GM23338 (cell line): ENCODE data around the gene GALNT13. TPM values are rescaled to one million over a fixed set of nuclear protein-coding genes. Genes with fewer than 3 reads are reported as not detected.

Experiments used
- ATAC-seq: fragments of 200-7000 bp; cut with Tn5 transposase; 3 replicates; pipeline ENCODE4 v1.9.1; 2020
- DNase-seq: peaks from one replicate; pipeline ENCODE4 v3.0.0-alpha.2; 2015; ENCODE audit warnings: low spot score
- H2AFZ ChIP-seq: fragments of 200-600 bp; sonication (generic); 2 replicates; pipeline ENCODE4 v1.8.0; 2016; ENCODE audit warnings: antibody characterized with exemption, mild to moderate bottlenecking, moderate library complexity
- H3F3A ChIP-seq: fragments of 200-600 bp; sonication (generic); replicated peaks from 2 replicates; pipeline ENCODE4 v1.8.0; 2017; ENCODE audit warnings: antibody characterized with exemption, mixed run types, low read depth
- H3K27ac ChIP-seq: fragments of 200-600 bp; sonication (generic); 2 replicates; pipeline ENCODE4 v1.6.1; 2016; ENCODE audit warnings: low read depth
- H3K27me3 ChIP-seq: fragments of 200-600 bp; sonication (generic); 2 replicates; pipeline ENCODE4 v1.8.0; 2016; ENCODE audit warnings: mild to moderate bottlenecking, mixed run types, moderate library complexity; ENCODE audit not compliant: insufficient read depth
- H3K36me3 ChIP-seq: fragments of 200-600 bp; sonication (generic); 2 replicates; pipeline ENCODE4 v1.8.0; 2016; ENCODE audit warnings: mild to moderate bottlenecking; ENCODE audit not compliant: insufficient read depth
- H3K4me1 ChIP-seq: fragments of 200-600 bp; sonication (generic); 2 replicates; pipeline ENCODE4 v1.8.0; 2016; ENCODE audit warnings: mild to moderate bottlenecking, moderate library complexity; ENCODE audit not compliant: insufficient read depth
- H3K4me2 ChIP-seq: fragments of 200-600 bp; sonication (generic); 2 replicates; pipeline ENCODE4 v1.7.1; 2017; ENCODE audit warnings: mixed run types
- H3K4me3 ChIP-seq: fragments of 200-600 bp; sonication (generic); 2 replicates; pipeline ENCODE4 v1.6.1; 2016; ENCODE audit warnings: mixed run types
- H3K79me2 ChIP-seq: fragments of 200-600 bp; sonication (generic); replicated peaks from 2 replicates; pipeline ENCODE4 v1.8.0; 2017; ENCODE audit warnings: mild to moderate bottlenecking; ENCODE audit not compliant: insufficient read depth
- H3K9me2 ChIP-seq: fragments of 200-600 bp; sonication (generic); 2 replicates; pipeline ENCODE4 v1.8.0; 2017; ENCODE audit not compliant: insufficient read depth
- H4K20me1 ChIP-seq: fragments of 200-600 bp; sonication (generic); replicated peaks from 2 replicates; pipeline ENCODE4 v1.8.0; 2017; ENCODE audit warnings: mild to moderate bottlenecking; ENCODE audit not compliant: insufficient read depth
- H3K27ac Mint-ChIP-seq: 2 replicates; pipeline ENCODE4 v1.8.0; 2020; ENCODE audit warnings: inconsistent platforms, mild to moderate bottlenecking, moderate library complexity, mixed read lengths
- H3K27me3 Mint-ChIP-seq: 3 replicates; pipeline ENCODE4 v1.8.0; 2022; ENCODE audit warnings: low read depth, mild to moderate bottlenecking, moderate library complexity, mixed read lengths, inconsistent platforms; ENCODE audit not compliant: insufficient read depth, poor library complexity
- H3K36me3 Mint-ChIP-seq: 3 replicates; pipeline ENCODE4 v1.8.0; 2021; ENCODE audit warnings: low read depth, mild to moderate bottlenecking, inconsistent platforms, moderate library complexity, mixed read lengths
- H3K4me1 Mint-ChIP-seq: 3 replicates; pipeline ENCODE4 v1.8.0; 2020; ENCODE audit warnings: mild to moderate bottlenecking, inconsistent platforms, mixed read lengths
- H3K4me3 Mint-ChIP-seq: 3 replicates; pipeline ENCODE4 v1.8.0; 2021; ENCODE audit warnings: moderate library complexity, mild to moderate bottlenecking, inconsistent platforms, mixed read lengths
- H3K9me3 Mint-ChIP-seq: 3 replicates; pipeline ENCODE4 v1.8.0; 2020; ENCODE audit warnings: moderate library complexity, mild to moderate bottlenecking, inconsistent platforms, mixed read lengths
- CREB1 ChIP-seq: fragments of 250-450 bp; sonication (Bioruptor Pico); IDR thresholded peaks from 2 replicates; pipeline ENCODE4 v1.5.0; 2020; ENCODE audit warnings: low read depth, mild to moderate bottlenecking, moderate library complexity
- EZH2 ChIP-seq: fragments of 200-600 bp; sonication (generic); IDR thresholded peaks from one replicate; pipeline ENCODE4 v1.8.0; 2017; ENCODE audit warnings: antibody characterized with exemption, mild to moderate bottlenecking, low read depth; ENCODE audit not compliant: unreplicated experiment
- EZH2phosphoT487 ChIP-seq: fragments of 200-600 bp; sonication (generic); IDR thresholded peaks from one replicate; pipeline ENCODE4 v1.8.1; 2018; ENCODE audit warnings: antibody characterized with exemption; ENCODE audit not compliant: unreplicated experiment
- JUNB ChIP-seq: IDR thresholded peaks from one replicate; pipeline ENCODE4 v1.6.1; 2016; ENCODE audit warnings: antibody characterized with exemption; ENCODE audit not compliant: unreplicated experiment
- NANOG ChIP-seq: IDR thresholded peaks from 2 replicates; pipeline ENCODE4 v1.6.1; 2016; ENCODE audit warnings: antibody characterized with exemption, borderline replicate concordance
- POLR2AphosphoS5 ChIP-seq: IDR thresholded peaks from 2 replicates; pipeline ENCODE4 v1.6.1; 2016; ENCODE audit warnings: antibody characterized with exemption, low read depth
- STAT1 ChIP-seq: IDR thresholded peaks from one replicate; pipeline ENCODE4 v1.6.1; 2016; ENCODE audit warnings: antibody characterized with exemption; ENCODE audit not compliant: unreplicated experiment
- ZNF114 ChIP-seq: fragments of 250-450 bp; sonication (Bioruptor Pico); IDR thresholded peaks from 2 replicates; pipeline ENCODE4 v1.5.0; 2020; ENCODE audit warnings: mild to moderate bottlenecking, moderate library complexity
- ZNF331 ChIP-seq: fragments of 250-450 bp; sonication (Bioruptor Pico); IDR thresholded peaks from 2 replicates; pipeline ENCODE4 v1.5.0; 2020; ENCODE audit warnings: low read depth, mild to moderate bottlenecking, moderate library complexity
- polyA plus RNA-seq: library from polyadenylated mRNA; unstranded; fragments of >200 nt; fragmentation: Nextera tagmentation; extraction: Ambion mirVana; gene quantifications from 2 replicates; pipeline ENCODE4 v1.2.1, GENCODE V29; 2016
- total RNA-seq: library from RNA; depleted of rRNA; stranded (reverse); fragments of >200 nt; shearing (Covaris generic); gene quantifications from 2 replicates; pipeline ENCODE4 v1.2.3, GENCODE V29; 2014
- TF ChIP-seq, protein P1 (sequence below): IDR thresholded peaks from one replicate; pipeline ENCODE4 v1.6.1; 2018; ENCODE audit warnings: antibody characterized with exemption; ENCODE audit not compliant: unreplicated experiment
- TF ChIP-seq, protein P2 (sequence below), 2 experiments: fragments of 200-600 bp in 1 of 2; sonication (generic) in 1 of 2; conservative IDR thresholded peaks; 2 replicates each; pipeline versions ENCODE4 v1.5.1 to v1.6.1; 2016 to 2017; ENCODE audit warnings: antibody characterized with exemption in 2 of 2, low read depth in 2 of 2, mild to moderate bottlenecking in 2 of 2, moderate library complexity in 1 of 2
- TF ChIP-seq, protein P3 (sequence below): fragments of 250-450 bp; sonication (Bioruptor Pico); IDR thresholded peaks from 2 replicates; pipeline ENCODE4 v1.5.0; 2020; ENCODE audit warnings: mild to moderate bottlenecking, moderate library complexity
- TF ChIP-seq, protein P4 (sequence below): IDR thresholded peaks from 2 replicates; pipeline ENCODE4 v1.6.1; 2016; ENCODE audit warnings: antibody characterized with exemption

The GALNT13 gene
- total and polyA plus RNA-seq, 2 experiments from 2014 or later, result 3.5 to 5.2 TPM

DNA sequence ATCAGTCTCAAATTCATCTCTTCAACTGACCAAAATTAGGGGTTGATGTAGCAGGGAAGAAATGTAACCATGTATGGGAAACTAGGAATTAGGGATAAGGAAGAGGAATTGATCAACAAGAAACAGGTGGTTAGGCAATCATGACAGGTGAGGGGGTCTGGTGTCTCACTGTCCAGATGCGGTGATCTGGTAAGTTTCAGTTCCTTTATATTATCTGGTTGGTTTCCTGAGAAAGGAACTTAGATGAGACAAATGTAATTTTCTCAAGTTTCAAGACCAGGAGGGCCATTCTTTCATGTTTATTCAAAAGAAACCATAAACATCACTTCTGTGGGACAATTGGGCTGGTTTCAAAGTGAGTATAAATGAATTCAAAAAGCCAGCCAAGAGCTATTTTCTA, 520.5 kb downstream of the GALNT13 start:
- TF ChIP-seq STAT1 (no peak), EZH2 (no peak), EZH2phosphoT487 (no peak), POLR2AphosphoS5 (no peak), ZNF331 (CRISPR knock-in tag) (no peak), JUNB (no peak), CREB1 (CRISPR knock-in tag) (no peak), ZNF114 (CRISPR knock-in tag) (no peak), NANOG (no peak)
- TF ChIP-seq, protein P1, sequence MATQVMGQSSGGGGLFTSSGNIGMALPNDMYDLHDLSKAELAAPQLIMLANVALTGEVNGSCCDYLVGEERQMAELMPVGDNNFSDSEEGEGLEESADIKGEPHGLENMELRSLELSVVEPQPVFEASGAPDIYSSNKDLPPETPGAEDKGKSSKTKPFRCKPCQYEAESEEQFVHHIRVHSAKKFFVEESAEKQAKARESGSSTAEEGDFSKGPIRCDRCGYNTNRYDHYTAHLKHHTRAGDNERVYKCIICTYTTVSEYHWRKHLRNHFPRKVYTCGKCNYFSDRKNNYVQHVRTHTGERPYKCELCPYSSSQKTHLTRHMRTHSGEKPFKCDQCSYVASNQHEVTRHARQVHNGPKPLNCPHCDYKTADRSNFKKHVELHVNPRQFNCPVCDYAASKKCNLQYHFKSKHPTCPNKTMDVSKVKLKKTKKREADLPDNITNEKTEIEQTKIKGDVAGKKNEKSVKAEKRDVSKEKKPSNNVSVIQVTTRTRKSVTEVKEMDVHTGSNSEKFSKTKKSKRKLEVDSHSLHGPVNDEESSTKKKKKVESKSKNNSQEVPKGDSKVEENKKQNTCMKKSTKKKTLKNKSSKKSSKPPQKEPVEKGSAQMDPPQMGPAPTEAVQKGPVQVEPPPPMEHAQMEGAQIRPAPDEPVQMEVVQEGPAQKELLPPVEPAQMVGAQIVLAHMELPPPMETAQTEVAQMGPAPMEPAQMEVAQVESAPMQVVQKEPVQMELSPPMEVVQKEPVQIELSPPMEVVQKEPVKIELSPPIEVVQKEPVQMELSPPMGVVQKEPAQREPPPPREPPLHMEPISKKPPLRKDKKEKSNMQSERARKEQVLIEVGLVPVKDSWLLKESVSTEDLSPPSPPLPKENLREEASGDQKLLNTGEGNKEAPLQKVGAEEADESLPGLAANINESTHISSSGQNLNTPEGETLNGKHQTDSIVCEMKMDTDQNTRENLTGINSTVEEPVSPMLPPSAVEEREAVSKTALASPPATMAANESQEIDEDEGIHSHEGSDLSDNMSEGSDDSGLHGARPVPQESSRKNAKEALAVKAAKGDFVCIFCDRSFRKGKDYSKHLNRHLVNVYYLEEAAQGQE, result no peak
- TF ChIP-seq, protein P2, sequence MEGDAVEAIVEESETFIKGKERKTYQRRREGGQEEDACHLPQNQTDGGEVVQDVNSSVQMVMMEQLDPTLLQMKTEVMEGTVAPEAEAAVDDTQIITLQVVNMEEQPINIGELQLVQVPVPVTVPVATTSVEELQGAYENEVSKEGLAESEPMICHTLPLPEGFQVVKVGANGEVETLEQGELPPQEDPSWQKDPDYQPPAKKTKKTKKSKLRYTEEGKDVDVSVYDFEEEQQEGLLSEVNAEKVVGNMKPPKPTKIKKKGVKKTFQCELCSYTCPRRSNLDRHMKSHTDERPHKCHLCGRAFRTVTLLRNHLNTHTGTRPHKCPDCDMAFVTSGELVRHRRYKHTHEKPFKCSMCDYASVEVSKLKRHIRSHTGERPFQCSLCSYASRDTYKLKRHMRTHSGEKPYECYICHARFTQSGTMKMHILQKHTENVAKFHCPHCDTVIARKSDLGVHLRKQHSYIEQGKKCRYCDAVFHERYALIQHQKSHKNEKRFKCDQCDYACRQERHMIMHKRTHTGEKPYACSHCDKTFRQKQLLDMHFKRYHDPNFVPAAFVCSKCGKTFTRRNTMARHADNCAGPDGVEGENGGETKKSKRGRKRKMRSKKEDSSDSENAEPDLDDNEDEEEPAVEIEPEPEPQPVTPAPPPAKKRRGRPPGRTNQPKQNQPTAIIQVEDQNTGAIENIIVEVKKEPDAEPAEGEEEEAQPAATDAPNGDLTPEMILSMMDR (conservative IDR thresholded peaks at IDR 0.05; ENCODE audit: low read depth in 2 of 2), result no peak
- TF ChIP-seq, protein P3, sequence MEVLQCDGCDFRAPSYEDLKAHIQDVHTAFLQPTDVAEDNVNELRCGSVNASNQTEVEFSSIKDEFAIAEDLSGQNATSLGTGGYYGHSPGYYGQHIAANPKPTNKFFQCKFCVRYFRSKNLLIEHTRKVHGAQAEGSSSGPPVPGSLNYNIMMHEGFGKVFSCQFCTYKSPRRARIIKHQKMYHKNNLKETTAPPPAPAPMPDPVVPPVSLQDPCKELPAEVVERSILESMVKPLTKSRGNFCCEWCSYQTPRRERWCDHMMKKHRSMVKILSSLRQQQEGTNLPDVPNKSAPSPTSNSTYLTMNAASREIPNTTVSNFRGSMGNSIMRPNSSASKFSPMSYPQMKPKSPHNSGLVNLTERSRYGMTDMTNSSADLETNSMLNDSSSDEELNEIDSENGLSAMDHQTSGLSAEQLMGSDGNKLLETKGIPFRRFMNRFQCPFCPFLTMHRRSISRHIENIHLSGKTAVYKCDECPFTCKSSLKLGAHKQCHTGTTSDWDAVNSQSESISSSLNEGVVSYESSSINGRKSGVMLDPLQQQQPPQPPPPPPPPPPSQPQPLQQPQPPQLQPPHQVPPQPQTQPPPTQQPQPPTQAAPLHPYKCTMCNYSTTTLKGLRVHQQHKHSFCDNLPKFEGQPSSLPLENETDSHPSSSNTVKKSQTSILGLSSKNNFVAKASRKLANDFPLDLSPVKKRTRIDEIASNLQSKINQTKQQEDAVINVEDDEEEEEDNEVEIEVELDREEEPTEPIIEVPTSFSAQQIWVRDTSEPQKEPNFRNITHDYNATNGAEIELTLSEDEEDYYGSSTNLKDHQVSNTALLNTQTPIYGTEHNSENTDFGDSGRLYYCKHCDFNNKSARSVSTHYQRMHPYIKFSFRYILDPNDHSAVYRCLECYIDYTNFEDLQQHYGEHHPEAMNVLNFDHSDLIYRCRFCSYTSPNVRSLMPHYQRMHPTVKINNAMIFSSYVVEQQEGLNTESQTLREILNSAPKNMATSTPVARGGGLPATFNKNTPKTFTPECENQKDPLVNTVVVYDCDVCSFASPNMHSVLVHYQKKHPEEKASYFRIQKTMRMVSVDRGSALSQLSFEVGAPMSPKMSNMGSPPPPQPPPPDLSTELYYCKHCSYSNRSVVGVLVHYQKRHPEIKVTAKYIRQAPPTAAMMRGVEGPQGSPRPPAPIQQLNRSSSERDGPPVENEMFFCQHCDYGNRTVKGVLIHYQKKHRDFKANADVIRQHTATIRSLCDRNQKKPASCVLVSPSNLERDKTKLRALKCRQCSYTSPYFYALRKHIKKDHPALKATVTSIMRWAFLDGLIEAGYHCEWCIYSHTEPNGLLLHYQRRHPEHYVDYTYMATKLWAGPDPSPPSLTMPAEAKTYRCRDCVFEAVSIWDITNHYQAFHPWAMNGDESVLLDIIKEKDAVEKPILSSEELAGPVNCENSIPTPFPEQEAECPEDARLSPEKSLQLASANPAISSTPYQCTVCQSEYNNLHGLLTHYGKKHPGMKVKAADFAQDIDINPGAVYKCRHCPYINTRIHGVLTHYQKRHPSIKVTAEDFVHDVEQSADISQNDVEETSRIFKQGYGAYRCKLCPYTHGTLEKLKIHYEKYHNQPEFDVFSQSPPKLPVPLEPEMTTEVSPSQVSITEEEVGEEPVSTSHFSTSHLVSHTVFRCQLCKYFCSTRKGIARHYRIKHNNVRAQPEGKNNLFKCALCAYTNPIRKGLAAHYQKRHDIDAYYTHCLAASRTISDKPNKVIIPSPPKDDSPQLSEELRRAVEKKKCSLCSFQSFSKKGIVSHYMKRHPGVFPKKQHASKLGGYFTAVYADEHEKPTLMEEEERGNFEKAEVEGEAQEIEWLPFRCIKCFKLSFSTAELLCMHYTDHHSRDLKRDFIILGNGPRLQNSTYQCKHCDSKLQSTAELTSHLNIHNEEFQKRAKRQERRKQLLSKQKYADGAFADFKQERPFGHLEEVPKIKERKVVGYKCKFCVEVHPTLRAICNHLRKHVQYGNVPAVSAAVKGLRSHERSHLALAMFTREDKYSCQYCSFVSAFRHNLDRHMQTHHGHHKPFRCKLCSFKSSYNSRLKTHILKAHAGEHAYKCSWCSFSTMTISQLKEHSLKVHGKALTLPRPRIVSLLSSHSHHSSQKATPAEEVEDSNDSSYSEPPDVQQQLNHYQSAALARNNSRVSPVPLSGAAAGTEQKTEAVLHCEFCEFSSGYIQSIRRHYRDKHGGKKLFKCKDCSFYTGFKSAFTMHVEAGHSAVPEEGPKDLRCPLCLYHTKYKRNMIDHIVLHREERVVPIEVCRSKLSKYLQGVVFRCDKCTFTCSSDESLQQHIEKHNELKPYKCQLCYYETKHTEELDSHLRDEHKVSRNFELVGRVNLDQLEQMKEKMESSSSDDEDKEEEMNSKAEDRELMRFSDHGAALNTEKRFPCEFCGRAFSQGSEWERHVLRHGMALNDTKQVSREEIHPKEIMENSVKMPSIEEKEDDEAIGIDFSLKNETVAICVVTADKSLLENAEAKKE (CRISPR knock-in tag), result no peak
- TF ChIP-seq, protein P4, sequence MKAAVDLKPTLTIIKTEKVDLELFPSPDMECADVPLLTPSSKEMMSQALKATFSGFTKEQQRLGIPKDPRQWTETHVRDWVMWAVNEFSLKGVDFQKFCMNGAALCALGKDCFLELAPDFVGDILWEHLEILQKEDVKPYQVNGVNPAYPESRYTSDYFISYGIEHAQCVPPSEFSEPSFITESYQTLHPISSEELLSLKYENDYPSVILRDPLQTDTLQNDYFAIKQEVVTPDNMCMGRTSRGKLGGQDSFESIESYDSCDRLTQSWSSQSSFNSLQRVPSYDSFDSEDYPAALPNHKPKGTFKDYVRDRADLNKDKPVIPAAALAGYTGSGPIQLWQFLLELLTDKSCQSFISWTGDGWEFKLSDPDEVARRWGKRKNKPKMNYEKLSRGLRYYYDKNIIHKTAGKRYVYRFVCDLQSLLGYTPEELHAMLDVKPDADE, result no peak
- DNase-seq, result no peak
- no peaks in the 10 kb centered on the region for H3K9me2 ChIP-seq
- no peaks in the 10 kb centered on the region for H3K79me2 ChIP-seq
- H3K4me3 ChIP-seq, result no peak overlapping the region
- no peak for ATAC-seq
- H3K4me3 Mint-ChIP-seq, result no peak overlapping the region
- no peaks in the 10 kb centered on the region for H3K27me3 Mint-ChIP-seq
- H2AFZ ChIP-seq, result no peak overlapping the region
- no peak overlapping the region for H3K27ac Mint-ChIP-seq
- H3K36me3 Mint-ChIP-seq, result peaks cover 4% of the 10 kb centered on the region; the same call in 2 of the 3 replicates
- 0 out of 2 replicates have a peak, but pooled peaks cover 6% of the 10 kb centered on the region for H3K36me3 ChIP-seq
- H3K27me3 ChIP-seq, result no peaks in the 10 kb centered on the region
- H3K4me2 ChIP-seq, result no peak overlapping the region
- H3K9me3 Mint-ChIP-seq, result peaks cover 8% of the 10 kb centered on the region; the same call in 1 of the 3 replicates
- H3K27ac ChIP-seq, result no peak overlapping the region
- no peaks in the 10 kb centered on the region for H3K4me1 ChIP-seq
- no peaks in the 10 kb centered on the region for H3K4me1 Mint-ChIP-seq
- no peaks in the 10 kb centered on the region for H3F3A ChIP-seq
- no peaks in the 10 kb centered on the region for H4K20me1 ChIP-seq
